Dermis lymphatic vessel endothelial cell (primary cell): Measurements from ENCODE around the gene CCDC81. TPM values are rescaled to one million over a fixed set of nuclear protein-coding genes. Genes with fewer than 3 reads are reported as not detected.

Source experiments
- total RNA-seq: library from RNA; depleted of rRNA; stranded (reverse); fragments of >200 nt; gene quantifications from 2 replicates; pipeline ENCODE4 v1.2.1, GENCODE V29; 2014

The CCDC81 gene
- under 0.01 and 0.09 TPM in 2 replicates for total RNA-seq

DNA sequence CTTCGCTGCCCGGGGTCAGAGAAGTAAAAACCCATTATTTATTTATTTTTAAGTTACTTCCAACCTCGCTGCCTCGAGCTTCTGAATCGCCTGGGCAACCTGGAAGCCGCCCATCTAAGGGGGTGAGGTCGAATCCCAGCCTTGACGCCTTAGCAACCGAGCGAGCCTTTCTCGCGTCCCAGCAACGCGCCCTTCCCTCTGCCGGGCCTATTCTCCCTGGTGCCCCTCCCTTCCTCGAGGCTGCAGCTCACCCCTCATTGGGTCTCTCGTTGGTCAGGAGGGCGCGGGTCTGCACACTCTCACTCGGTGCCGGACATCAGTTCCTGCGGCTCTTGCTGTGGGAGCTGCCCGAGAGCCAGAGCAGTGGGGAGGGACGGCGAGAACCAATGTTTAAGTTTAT lies at the start of gene CCDC81:
Gene CCDC81, plus strand, starts transcription at position 302 of the 400 bp plus-strand sequence. CDS start 277 bp downstream, outside the sequence.

Other genes with a start within 250 kb of the CCDC81 start
- 10.3 and 13.2 TPM in 2 replicates for gene EED, start 130.1 kb upstream of the CCDC81 start, total RNA-seq
- 56.0 and 59.6 TPM in 2 replicates for gene HIKESHI, start 72.6 kb upstream of the CCDC81 start, total RNA-seq